Thymus (tissue), 11 donors: ENCODE results near the gene SERGEF. TPM values are rescaled to one million over a fixed set of nuclear protein-coding genes. Genes with fewer than 3 reads are reported as not detected.

Source experiments
- DNase-seq, 9 donors: peaks; one replicate each; pipeline ENCODE4 v3.0.0-alpha.2; 2013; ENCODE audit warnings: low spot score in 9 of 9, low read depth in 6 of 9, missing footprints in 1 of 9
- H3K27ac ChIP-seq, 2 donors: one replicate each; pipeline ENCODE4 v1.5.1; 2013; ENCODE audit warnings: control low read depth in 1 of 2, low read depth in 1 of 2, low read length in 1 of 2, mild to moderate bottlenecking in 1 of 2, moderate library complexity in 1 of 2
- H3K27me3 ChIP-seq, 2 donors: one replicate each; pipeline ENCODE4 v1.5.1; 2013; ENCODE audit warnings: low read length in 1 of 2; ENCODE audit not compliant: control insufficient read depth in 2 of 2, insufficient read depth in 1 of 2
- H3K36me3 ChIP-seq, 2 donors: one replicate each; pipeline ENCODE4 v1.5.1; 2013; ENCODE audit warnings: low read length in 1 of 2, mild to moderate bottlenecking in 1 of 2, moderate library complexity in 1 of 2; ENCODE audit not compliant: control insufficient read depth in 2 of 2, insufficient read depth in 2 of 2
- H3K4me1 ChIP-seq, 2 donors: one replicate each; pipeline ENCODE4 v1.5.1; 2013; ENCODE audit warnings: low read length in 2 of 2; ENCODE audit not compliant: control insufficient read depth in 2 of 2, insufficient read depth in 2 of 2
- H3K4me3 ChIP-seq, 2 donors: one replicate each; pipeline ENCODE4 v1.5.1; 2013; ENCODE audit warnings: low read length in 2 of 2, control low read depth in 1 of 2, mild to moderate bottlenecking in 1 of 2
- H3K9me3 ChIP-seq, 2 donors: one replicate each; pipeline ENCODE4 v1.5.1; 2013; ENCODE audit warnings: low read length in 1 of 2, mild to moderate bottlenecking in 1 of 2; ENCODE audit not compliant: control insufficient read depth in 2 of 2, insufficient read depth in 1 of 2
- WGBS: extraction: QIAGEN DNeasy Blood & Tissue Kit; methylation state at CpG from one replicate; pipeline ENCODE4 v1.1.7; 2013; 5-methylcytosine and 5-hydroxymethylcytosine counted together
- polyA plus RNA-seq: library from polyadenylated mRNA; stranded (reverse); fragments of 200-250 nt; gene quantifications from one replicate; pipeline ENCODE4 v1.2.3, GENCODE V29; 2013
- total RNA-seq: library from RNA; stranded (reverse); fragments of 120-200 nt; gene quantifications from one replicate; pipeline ENCODE4 v1.2.4, GENCODE V29; 2013
- donor health status: healthy.

The SERGEF gene
- total and polyA plus RNA-seq, 2 donors = 52.8 to 84.2 TPM

GRCh38 chr11:18022419-18022818 is 9.6 kb upstream of the SERGEF start:
- no peak overlapping the region for H3K27ac ChIP-seq
- H3K4me3 ChIP-seq = no peak overlapping the region
- no peaks in the 10 kb centered on the region for H3K4me1 ChIP-seq
- H3K36me3 ChIP-seq = no peaks in the 10 kb centered on the region
- H3K27me3 ChIP-seq = no peaks in the 10 kb centered on the region
- 99% methylated on average over 1 of the region's 1 CpG for WGBS
- H3K9me3 ChIP-seq = no peaks in the 10 kb centered on the region
- DNase-seq = no peak

- no peaks in the 10 kb centered on the region for H3K36me3 ChIP-seq
- no peak overlapping the region for H3K4me3 ChIP-seq
- no peaks in the 10 kb centered on the region for H3K4me1 ChIP-seq
- no peaks in the 10 kb centered on the region for H3K9me3 ChIP-seq
- no peaks in the 10 kb centered on the region for H3K27me3 ChIP-seq
- no peak for DNase-seq
- no peak overlapping the region for H3K27ac ChIP-seq
Measured at GRCh38 chr11:18019650-18020049, 6.8 kb upstream of the SERGEF start.

GRCh38 chr11:18016789-18017188 is 3.9 kb upstream of the SERGEF start:
- Histone ChIP-seq H3K9me3 (peaks cover 0 to 4% of the 10 kb centered on the region in 2 donors), H3K4me3 (no peak overlapping the region), H3K4me1 (peaks cover 7 to 13% of the 10 kb centered on the region in 2 donors), H3K36me3 (no peaks in the 10 kb centered on the region), H3K27ac (no peak overlapping the region), H3K27me3 (no peaks in the 10 kb centered on the region)
- 93% methylated on average over 2 of the region's 2 CpGs for WGBS
- no peak for DNase-seq

GRCh38 chr11:18014876-18015275 is 2.0 kb upstream of the SERGEF start:
- H3K4me1 ChIP-seq = peaks cover 7 to 13% of the 10 kb centered on the region in 2 donors
- no peak for DNase-seq
- H3K36me3 ChIP-seq = no peaks in the 10 kb centered on the region
- peaks cover 0 to 6% of the 10 kb centered on the region in 2 donors for H3K9me3 ChIP-seq
- no peak overlapping the region for H3K4me3 ChIP-seq
- H3K27ac ChIP-seq = no peak overlapping the region
- no peaks in the 10 kb centered on the region for H3K27me3 ChIP-seq

GRCh38 chr11:18013790-18014507 is 1.1 kb upstream of the SERGEF start:
- WGBS = 21% methylated on average over 11 of the region's 11 CpGs

GRCh38 chr11:18012122-18012905 is 533 bp downstream of the SERGEF start:
- H3K36me3 ChIP-seq = no peaks in the 10 kb centered on the region
- no peaks in the 10 kb centered on the region for H3K27me3 ChIP-seq
- H3K27ac ChIP-seq = peak overlapping the region; percentile 21 to 94
- peaks cover 0 to 6% of the 10 kb centered on the region in 2 donors for H3K9me3 ChIP-seq
- DNase-seq = peak in 6 of 9 donors; percentile 8 to 49 (median 19)
- peaks cover 7 to 13% of the 10 kb centered on the region in 2 donors for H3K4me1 ChIP-seq
- peak overlapping the region; percentile 75 to 83 for H3K4me3 ChIP-seq
- WGBS = 21% methylated on average over 46 of the region's 46 CpGs

More at GRCh38 chr11:18013790-18014507, 1.1 kb upstream of the SERGEF start:
- peaks cover 7 to 13% of the 10 kb centered on the region in 2 donors for H3K4me1 ChIP-seq
- peak overlapping the region; percentile 75 to 83 for H3K4me3 ChIP-seq
- peak in 2 of 9 donors; percentile 2 for DNase-seq
- H3K36me3 ChIP-seq = no peaks in the 10 kb centered on the region
- H3K27me3 ChIP-seq = no peaks in the 10 kb centered on the region
- peaks cover 0 to 6% of the 10 kb centered on the region in 2 donors for H3K9me3 ChIP-seq
- peak overlapping the region; percentile 84 to 94 for H3K27ac ChIP-seq

- Histone ChIP-seq H3K27ac (no peak overlapping the region), H3K27me3 (no peaks in the 10 kb centered on the region), H3K4me3 (no peak overlapping the region), H3K36me3 (no peaks in the 10 kb centered on the region), H3K4me1 (peaks cover 7 to 13% of the 10 kb centered on the region in 2 donors), H3K9me3 (peaks cover 0 to 6% of the 10 kb centered on the region in 2 donors)
- WGBS = 98% methylated on average over 8 of the region's 8 CpGs
- no peak for DNase-seq
Measured at GRCh38 chr11:18011633-18012032, 1.2 kb downstream of the SERGEF start.

- H3K27ac ChIP-seq = no peak overlapping the region
- peaks cover 0 to 3% of the 10 kb centered on the region in 2 donors for H3K36me3 ChIP-seq
- peaks cover 7 to 13% of the 10 kb centered on the region in 2 donors for H3K4me1 ChIP-seq
- no peak overlapping the region for H3K4me3 ChIP-seq
- DNase-seq = no peak
- no peaks in the 10 kb centered on the region for H3K27me3 ChIP-seq
- WGBS = 96% methylated on average over 10 of the region's 10 CpGs
- peaks cover 0 to 6% of the 10 kb centered on the region in 2 donors for H3K9me3 ChIP-seq
Measured at GRCh38 chr11:18010977-18011586, 1.8 kb downstream of the SERGEF start.
